Neural cell (in vitro differentiated cells): ENCODE results near the gene PRMT3. TPM values are rescaled to one million over a fixed set of nuclear protein-coding genes. Genes with fewer than 3 reads are reported as not detected.

Experiments used
- H2AFZ ChIP-seq: fragments of 200-600, 300-800 bp; sonication (generic), shearing (Covaris generic); 2 replicates; pipeline ENCODE4 v1.6.0; 2014; ENCODE audit warnings: low read depth, mild to moderate bottlenecking, antibody characterized with exemption, low read length, moderate library complexity
- H3F3A ChIP-seq: fragments of 200-600 bp; shearing (Covaris generic); 2 replicates; pipeline ENCODE4 v1.6.1; 2016; ENCODE audit warnings: mild to moderate bottlenecking, moderate library complexity, mixed read lengths, antibody characterized with exemption, low read length; ENCODE audit not compliant: insufficient read depth, poor library complexity, severe bottlenecking
- H3K27ac ChIP-seq: fragments of 200-600, 300-800 bp; sonication (generic), shearing (Covaris generic); 2 replicates; pipeline ENCODE4 v1.5.1; 2014; ENCODE audit warnings: mild to moderate bottlenecking, low read length, moderate library complexity
- H3K27me3 ChIP-seq: fragments of 300-800, 200-600 bp; sonication (generic), shearing (Covaris generic); 2 replicates; pipeline ENCODE4 v1.6.0; 2014; ENCODE audit warnings: mild to moderate bottlenecking, low read depth, low read length, moderate library complexity; ENCODE audit not compliant: insufficient read depth
- H3K36me3 ChIP-seq: fragments of 300-800, 200-600 bp; sonication (generic), shearing (Covaris generic); 2 replicates; pipeline ENCODE4 v1.5.1; 2014; ENCODE audit warnings: mild to moderate bottlenecking, antibody characterized with exemption, low read length, moderate library complexity; ENCODE audit not compliant: insufficient read depth
- H3K4me2 ChIP-seq: fragments of 300-800, 200-600 bp; sonication (generic), shearing (Covaris generic); 2 replicates; pipeline ENCODE4 v1.6.0; 2014; ENCODE audit warnings: mild to moderate bottlenecking, low read length
- H3K4me3 ChIP-seq: fragments of 300-800, 200-600 bp; sonication (generic), shearing (Covaris generic); 2 replicates; pipeline ENCODE4 v1.5.1; 2014; ENCODE audit warnings: mild to moderate bottlenecking, low read length, moderate library complexity
- H3K79me2 ChIP-seq: fragments of 200-600 bp; shearing (Covaris generic); replicated peaks from 2 replicates; pipeline ENCODE4 v1.6.0; 2014; ENCODE audit warnings: mild to moderate bottlenecking, low read length, moderate library complexity; ENCODE audit not compliant: insufficient read depth
- H3K9ac ChIP-seq: fragments of 300-800, 200-600 bp; sonication (generic), shearing (Covaris generic); 2 replicates; pipeline ENCODE4 v1.6.1; 2016; ENCODE audit warnings: mild to moderate bottlenecking, low read length, mixed read lengths
- H3K9me2 ChIP-seq: fragments of 200-600 bp; shearing (Covaris generic); 2 replicates; pipeline ENCODE4 v1.6.1; 2016; ENCODE audit warnings: mild to moderate bottlenecking, low read length, mixed read lengths; ENCODE audit not compliant: insufficient read depth
- H3K9me3 ChIP-seq: fragments of 200-600, 300-800 bp; sonication (generic), shearing (Covaris generic); 2 replicates; pipeline ENCODE4 v1.6.1; 2016; ENCODE audit warnings: mild to moderate bottlenecking, mixed run types, low read length, moderate library complexity, mixed read lengths
- H4K20me1 ChIP-seq: fragments of 200-600 bp; shearing (Covaris generic); 2 replicates; pipeline ENCODE4 v1.6.1; 2016; ENCODE audit warnings: mild to moderate bottlenecking, mixed run types; ENCODE audit not compliant: insufficient read depth
- CTCF ChIP-seq: fragments of 450-650 bp; IDR thresholded peaks from 2 replicates; pipeline ENCODE4 v1.5.1; 2014; ENCODE audit warnings: antibody characterized with exemption, mild to moderate bottlenecking, moderate library complexity; ENCODE audit not compliant: poor library complexity, severe bottlenecking
- EP300 ChIP-seq: fragments of 450-650 bp; conservative IDR thresholded peaks from 2 replicates; pipeline ENCODE4 v1.6.1; 2014; ENCODE audit warnings: antibody characterized with exemption, mild to moderate bottlenecking, moderate library complexity; ENCODE audit not compliant: poor library complexity, severe bottlenecking
- EZH2 ChIP-seq: fragments of 200-600, 300-800 bp; shearing (Covaris generic), sonication (generic); IDR thresholded peaks from 2 replicates; pipeline ENCODE4 v1.6.1; 2014; ENCODE audit warnings: antibody characterized with exemption, low read length, borderline replicate concordance, mild to moderate bottlenecking; ENCODE audit not compliant: insufficient read depth, poor library complexity, severe bottlenecking
- MXI1 ChIP-seq: fragments of 450-650 bp; conservative IDR thresholded peaks from 2 replicates; pipeline ENCODE4 v1.6.1; 2014; ENCODE audit warnings: antibody characterized with exemption, mild to moderate bottlenecking; ENCODE audit not compliant: poor library complexity, severe bottlenecking
- POLR2AphosphoS5 ChIP-seq: IDR thresholded peaks from 2 replicates; pipeline ENCODE4 v1.6.1; 2012
- RAD21 ChIP-seq: fragments of 450-650 bp; conservative IDR thresholded peaks from 2 replicates; pipeline ENCODE4 v1.6.1; 2014; ENCODE audit warnings: antibody characterized with exemption, mild to moderate bottlenecking, moderate library complexity
- REST ChIP-seq: IDR thresholded peaks from 2 replicates; pipeline ENCODE4 v1.6.1; 2012; ENCODE audit warnings: borderline replicate concordance
- SMC3 ChIP-seq: fragments of 450-650 bp; conservative IDR thresholded peaks from 2 replicates; pipeline ENCODE4 v1.6.1; 2014; ENCODE audit warnings: antibody characterized with exemption, mild to moderate bottlenecking, moderate library complexity; ENCODE audit not compliant: poor library complexity
- TAF1 ChIP-seq: IDR thresholded peaks from 2 replicates; pipeline ENCODE4 v1.6.1; 2012; ENCODE audit warnings: low read depth
- polyA plus RNA-seq: library from polyadenylated mRNA; depleted of rRNA; stranded (reverse); fragments of >200 nt; gene quantifications from 2 replicates; pipeline ENCODE4 v1.2.3, GENCODE V29; 2014

The PRMT3 gene
- polyA plus RNA-seq, 1 donor from 2014 or later, result 16.5 TPM

- Histone ChIP-seq H3K9ac (no peak overlapping the region), H3K27ac (no peak overlapping the region), H3K9me3 (no peaks in the 10 kb centered on the region), H3K27me3 (no peaks in the 10 kb centered on the region), H3K4me2 (no peak overlapping the region), H3K4me3 (no peak overlapping the region), H2AFZ (no peak overlapping the region), H3K9me2 (no peaks in the 10 kb centered on the region), H3K79me2 (no peaks in the 10 kb centered on the region), H4K20me1 (no peaks in the 10 kb centered on the region), H3K36me3 (no peaks in the 10 kb centered on the region), H3F3A (no peaks in the 10 kb centered on the region)
- no peak for TF ChIP-seq REST
- TF ChIP-seq EP300, result no peak
- no peak for TF ChIP-seq CTCF
- TF ChIP-seq EZH2, result no peak
- TF ChIP-seq SMC3, result no peak
- no peak for TF ChIP-seq POLR2AphosphoS5
- no peak for TF ChIP-seq TAF1
- no peak for TF ChIP-seq MXI1
- TF ChIP-seq RAD21, result no peak
These were observed 159.9 kb downstream of the PRMT3 start for GRCh38 chr11:20547411-20547810.

- Histone ChIP-seq H3K79me2 (no peaks in the 10 kb centered on the region), H3K9ac (no peak overlapping the region), H3F3A (no peaks in the 10 kb centered on the region), H3K36me3 (no peaks in the 10 kb centered on the region), H3K4me2 (no peak overlapping the region), H2AFZ (no peak overlapping the region), H3K9me2 (no peaks in the 10 kb centered on the region), H3K27me3 (no peaks in the 10 kb centered on the region), H4K20me1 (no peaks in the 10 kb centered on the region), H3K4me3 (no peak overlapping the region), H3K27ac (no peak overlapping the region), H3K9me3 (no peaks in the 10 kb centered on the region)
- TF ChIP-seq POLR2AphosphoS5 (no peak), MXI1 (no peak), CTCF (no peak), EP300 (no peak), TAF1 (no peak), RAD21 (no peak), SMC3 (no peak), REST (no peak), EZH2 (no peak)
These were observed 163.6 kb downstream of the PRMT3 start for GRCh38 chr11:20551096-20551495.
